Activated CD4-positive, CD25-positive, alpha-beta regulatory T cell treated with anti-CD3 and anti-CD28 coated beads, Interleukin-2, amount 50 U/mL, for 24 hours (primary cell): ENCODE measurements around the gene AASS.

ENCODE experiments used
- ATAC-seq, 2 donors: fragments of 150-1000 bp; cut with Tn5 transposase; one replicate each; pipeline ENCODE4 v1.10.0; 2021; ENCODE audit warnings: mild to moderate bottlenecking in 1 of 2, moderate library complexity in 1 of 2

Gene AASS

GRCh38 chr7:122035876-122036275, 108.2 kb downstream of the AASS start:
- ATAC-seq, result no peak

- ATAC-seq, result no peak
These were observed 110.4 kb downstream of the AASS start for GRCh38 chr7:122033641-122034040.

GRCh38 chr7:122027058-122027457, 117.0 kb downstream of the AASS start:
- ATAC-seq, result no peak
